ENCODE results near the gene MYF6. TPM values are rescaled to one million over a fixed set of nuclear protein-coding genes. Genes with fewer than 3 reads are reported as not detected.

Gene MYF6
- total RNA-seq, 1 experiment from 2014 or later = not detected

GRCh38 chr12:80676856-80677255 is 30.6 kb upstream of the MYF6 start:
- Histone ChIP-seq H3K27me3 (ENCODE audit: insufficient read depth, low read length) (peaks cover 23% of the 10 kb centered on the region), H3K9ac (ENCODE audit: low read length) (no peak overlapping the region), H2AFZ (ENCODE audit: low read depth, low read length, poor library complexity, severe bottlenecking) (no peak overlapping the region), H3K27ac (ENCODE audit: low read depth, low read length) (no peak overlapping the region), H3K9me3 (ENCODE audit: control insufficient read depth in 1 of 2, insufficient read depth in 1 of 2, low read depth in 1 of 2, low read length in 2 of 2) (no peaks in the 10 kb centered on the region), H3K4me1 (ENCODE audit: control insufficient read depth in 1 of 2, insufficient read depth in 2 of 2, low read length in 2 of 2) (no peaks in the 10 kb centered on the region), H4K20me1 (ENCODE audit: insufficient read depth) (no peaks in the 10 kb centered on the region), H3K36me3 (ENCODE audit: control insufficient read depth in 1 of 2, insufficient read depth in 2 of 2, low read length in 2 of 2) (no peaks in the 10 kb centered on the region), H3K4me3 (replicated peaks in 1 of 2; ENCODE audit: low read depth in 1 of 2, low read length in 2 of 2) (no peak overlapping the region), H3K79me2 (ENCODE audit: insufficient read depth, low read length) (no peaks in the 10 kb centered on the region), H3K9me2 (ENCODE audit: insufficient read depth) (no peaks in the 10 kb centered on the region), H3K4me2 (ENCODE audit: low read length) (no peak overlapping the region)
- intact Hi-C loops (cut with micrococcal nuclease) = no loop called here
- RAD21 ChIA-PET (ENCODE audit: low non-redundant PET in 1 of 2, low total read pairs in 2 of 2, uncharacterized antibody in 2 of 2, unreplicated experiment in 2 of 2) = no interaction called here
- TF ChIP-seq CEBPB (IDR thresholded peaks at IDR 0.05; ENCODE audit: low read depth) = no peak
- TF ChIP-seq SRF (IDR thresholded peaks at IDR 0.05; ENCODE audit: low read depth) = no peak
- no peak for TF ChIP-seq EGR1 (IDR thresholded peaks at IDR 0.05; ENCODE audit: low read depth)
- no peak for TF ChIP-seq ATF3 (IDR thresholded peaks at IDR 0.05)
- TF ChIP-seq CBX3 (IDR thresholded peaks at IDR 0.05; ENCODE audit: low read depth) = no peak
- no peak for TF ChIP-seq TCF7L2 (IDR thresholded peaks at IDR 0.05; ENCODE audit: borderline replicate concordance, extremely low read depth, insufficient read depth, insufficient read length)
- no peak for TF ChIP-seq FOSL1 (IDR thresholded peaks at IDR 0.05; ENCODE audit: low read depth)
- no peak for TF ChIP-seq MAX (IDR thresholded peaks at IDR 0.05)
- no peak for TF ChIP-seq POLR2A (IDR thresholded peaks at IDR 0.05; ENCODE audit: borderline replicate concordance, extremely low read depth, insufficient read depth, insufficient read length)
- TF ChIP-seq REST (IDR thresholded peaks at IDR 0.05; ENCODE audit: low read depth) = no peak
- TF ChIP-seq ELF1 (IDR thresholded peaks at IDR 0.05; ENCODE audit: borderline replicate concordance, low read depth) = no peak
- no peak for TF ChIP-seq EZH2 (IDR thresholded peaks at IDR 0.05)
- no peak for TF ChIP-seq CTCF (IDR thresholded peaks at IDR 0.05 in 2 of 3, conservative IDR thresholded peaks at IDR 0.05 in 1 of 3; ENCODE audit: borderline replicate concordance in 1 of 3, insufficient read depth in 1 of 3, low read depth in 2 of 3, low read length in 2 of 3)
- TF ChIP-seq SIN3A (IDR thresholded peaks at IDR 0.05; ENCODE audit: low read depth) = no peak
- TF ChIP-seq YY1 (IDR thresholded peaks at IDR 0.05; ENCODE audit: extremely low read depth, insufficient replicate concordance, low read depth, low read length) = no peak
- TF ChIP-seq ZNF274 (IDR thresholded peaks at IDR 0.05; ENCODE audit: low read depth, low read length) = no peak
- no peak for TF ChIP-seq EZH2phosphoT487 (IDR thresholded peaks at IDR 0.05; ENCODE audit: borderline replicate concordance)
- TF ChIP-seq POLR2AphosphoS5 (IDR thresholded peaks at IDR 0.05; ENCODE audit: low read depth, low read length) = no peak
- TF ChIP-seq ZBTB33 (IDR thresholded peaks at IDR 0.05; ENCODE audit: extremely low read depth, insufficient replicate concordance, low read length) = no peak
- CTCF ChIA-PET = no interaction called here
- POLR2A ChIA-PET = no interaction called here
- DNase-seq (ENCODE audit: low read depth, low spot score) (no peak), ATAC-seq (no peak)
- no TSS peak for BruUV-seq (replicated peaks)
